ENCODE data around the gene MAP3K8.
"Not testable (repeated sequence)": the region's sequence is repeated elsewhere in the genome, so short reads cannot be mapped to it uniquely, and the experiment has no call there.

Gene MAP3K8

GRCh38 chr10:30422981-30423654 is 10.9 kb upstream of the MAP3K8 start:
- peak in 7 of 56 donors; percentile 5 to 13 (median 8) for DNase-seq

GRCh38 chr10:30423655-30424275 is 10.2 kb upstream of the MAP3K8 start:
- not testable (repeated sequence) for DNase-seq

DNA sequence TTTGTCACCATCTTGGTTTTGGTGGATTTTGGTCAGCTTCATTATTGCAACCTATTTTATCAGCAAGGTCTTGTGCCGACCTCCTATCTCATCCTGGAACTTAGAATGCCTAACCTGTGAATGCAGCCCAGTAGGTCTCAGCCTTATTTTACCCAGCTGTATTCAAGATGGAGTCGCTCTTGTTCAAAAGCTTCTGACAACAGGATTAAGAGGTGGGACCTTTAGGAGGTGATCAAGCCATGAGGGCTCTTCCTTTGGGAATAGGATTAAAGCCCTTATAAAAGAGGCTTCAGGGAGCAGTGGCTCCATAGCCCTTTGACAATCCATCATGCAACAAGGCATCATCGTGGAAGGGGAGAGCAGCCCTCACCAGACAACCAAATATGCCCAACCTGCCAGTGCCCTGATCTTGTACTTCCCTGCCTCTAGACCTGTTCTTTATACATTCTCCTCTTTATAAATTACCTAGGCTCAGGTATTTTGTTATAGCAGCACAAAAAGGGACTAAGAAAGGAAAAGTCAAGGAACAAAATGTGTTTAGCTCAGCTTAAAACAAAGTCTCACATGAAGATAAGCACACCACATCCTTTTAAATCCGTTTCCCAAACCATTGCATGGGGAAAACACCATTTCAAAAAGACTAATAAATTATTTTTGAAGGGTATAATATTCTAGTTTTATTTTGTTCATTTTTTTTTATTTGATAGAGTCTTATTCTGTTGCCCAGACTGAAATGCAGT is 8.5 kb upstream of the MAP3K8 start:
- DNase-seq, result no peak

GRCh38 chr10:30430544-30431298 is 3.3 kb upstream of the MAP3K8 start:
- DNase-seq, result no peak

- no peak for DNase-seq
Observed at GRCh38 chr10:30431435-30431911, 2.5 kb upstream of the MAP3K8 start.

DNA sequence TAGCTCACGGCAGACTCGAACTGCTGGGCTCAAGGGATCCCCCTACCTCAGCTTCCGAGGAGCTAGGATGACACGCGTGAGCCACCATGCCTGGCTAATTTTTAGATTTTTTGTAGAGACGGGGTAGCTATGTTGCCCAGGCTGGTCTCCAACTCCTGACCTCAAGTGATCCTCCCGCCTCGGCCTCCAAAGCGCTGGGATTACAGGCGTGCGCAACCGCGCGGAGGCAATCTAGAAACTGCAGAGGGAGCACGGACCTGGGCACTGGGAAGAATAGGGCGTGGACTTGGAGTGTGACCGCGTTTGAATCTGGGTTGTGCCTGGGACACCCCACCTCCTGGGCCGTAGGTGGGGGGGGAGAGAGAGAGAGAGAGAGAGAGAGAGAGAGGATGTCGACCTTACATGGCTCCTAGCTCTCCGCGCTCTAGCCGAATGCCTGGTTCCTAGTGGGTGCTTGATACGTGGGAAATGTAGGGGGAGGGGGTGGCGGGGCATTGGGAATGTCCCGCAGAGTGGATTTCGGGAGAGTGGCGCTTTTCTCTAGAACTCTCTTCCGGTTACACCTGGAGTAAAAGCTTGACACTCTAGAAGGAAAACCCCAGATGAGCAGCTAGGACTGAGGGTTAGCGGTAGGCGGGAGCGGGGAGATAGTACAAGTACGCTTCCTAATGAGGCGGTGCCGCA is 1.2 kb upstream of the MAP3K8 start:
- no peak for DNase-seq

DNA sequence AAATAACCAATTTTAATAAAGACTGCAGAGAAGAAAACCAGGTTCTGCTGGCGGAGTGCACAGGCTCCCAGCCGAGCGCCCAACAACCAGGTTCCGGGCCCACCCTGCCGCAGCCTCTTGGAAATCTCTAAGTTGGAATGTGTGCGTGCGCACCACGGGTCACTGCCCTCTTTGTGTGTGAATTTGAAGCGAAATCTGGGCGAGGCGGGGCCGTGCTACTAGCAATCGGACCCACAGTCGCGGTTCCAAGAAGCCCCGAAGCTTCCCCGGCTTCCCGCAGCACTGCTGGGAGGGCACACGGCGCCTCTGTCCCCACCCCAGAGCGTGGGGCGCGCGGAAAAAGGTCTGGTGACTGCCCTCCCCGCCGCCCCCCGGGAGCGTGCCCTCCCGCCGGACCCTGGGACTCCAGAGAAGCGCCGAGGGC is 666 bp upstream of the MAP3K8 start:
- DNase-seq, result peak in 7 of 56 donors; percentile 36 to 58 (median 46)

- DNase-seq, result peak in 37 of 56 donors; percentile 12 to 65 (median 34)
Observed at GRCh38 chr10:30434273-30435072, 489 bp downstream of the MAP3K8 start.

- DNase-seq, result peak in 2 of 56 donors; percentile 5 to 14
Observed at GRCh38 chr10:30435073-30435422, 1.1 kb downstream of the MAP3K8 start.

DNA sequence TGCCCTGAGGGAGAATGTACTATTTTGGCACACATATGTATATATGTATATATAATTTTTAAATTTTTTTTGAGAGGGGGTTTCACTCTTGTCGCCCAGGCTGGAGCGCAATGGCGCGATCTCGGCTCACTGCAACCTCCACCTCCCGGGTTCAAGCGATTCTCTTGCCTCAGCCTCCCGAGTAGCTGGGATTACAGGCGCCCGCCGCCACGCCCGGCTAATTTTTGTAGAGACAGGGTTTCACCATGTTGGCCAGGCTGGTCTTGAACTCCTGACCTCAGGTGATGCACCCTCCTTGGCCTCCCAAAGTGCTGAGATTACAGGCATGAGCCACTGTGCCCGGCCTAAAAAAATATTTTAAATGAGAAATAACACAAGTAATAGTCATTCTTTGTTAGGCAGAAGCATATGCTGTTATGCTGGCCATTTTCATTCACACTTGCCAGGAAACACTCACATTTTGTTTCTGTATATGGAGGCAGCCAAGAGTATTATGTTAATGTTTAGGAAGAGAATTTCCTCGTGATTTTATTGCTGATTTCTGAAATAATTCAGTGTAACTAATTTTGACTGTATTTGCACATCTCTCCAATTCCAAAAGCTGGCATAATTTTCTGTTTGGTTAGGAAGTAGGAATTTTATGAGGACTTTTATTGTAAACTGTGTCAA is 1.6 kb downstream of the MAP3K8 start:
- DNase-seq, result not testable (repeated sequence)

GRCh38 chr10:30436191-30436611 is 2.2 kb downstream of the MAP3K8 start:
- DNase-seq, result peak in 17 of 56 donors; percentile 7 to 63 (median 14)

GRCh38 chr10:30436671-30437030 is 2.7 kb downstream of the MAP3K8 start:
- no peak for DNase-seq

DNA sequence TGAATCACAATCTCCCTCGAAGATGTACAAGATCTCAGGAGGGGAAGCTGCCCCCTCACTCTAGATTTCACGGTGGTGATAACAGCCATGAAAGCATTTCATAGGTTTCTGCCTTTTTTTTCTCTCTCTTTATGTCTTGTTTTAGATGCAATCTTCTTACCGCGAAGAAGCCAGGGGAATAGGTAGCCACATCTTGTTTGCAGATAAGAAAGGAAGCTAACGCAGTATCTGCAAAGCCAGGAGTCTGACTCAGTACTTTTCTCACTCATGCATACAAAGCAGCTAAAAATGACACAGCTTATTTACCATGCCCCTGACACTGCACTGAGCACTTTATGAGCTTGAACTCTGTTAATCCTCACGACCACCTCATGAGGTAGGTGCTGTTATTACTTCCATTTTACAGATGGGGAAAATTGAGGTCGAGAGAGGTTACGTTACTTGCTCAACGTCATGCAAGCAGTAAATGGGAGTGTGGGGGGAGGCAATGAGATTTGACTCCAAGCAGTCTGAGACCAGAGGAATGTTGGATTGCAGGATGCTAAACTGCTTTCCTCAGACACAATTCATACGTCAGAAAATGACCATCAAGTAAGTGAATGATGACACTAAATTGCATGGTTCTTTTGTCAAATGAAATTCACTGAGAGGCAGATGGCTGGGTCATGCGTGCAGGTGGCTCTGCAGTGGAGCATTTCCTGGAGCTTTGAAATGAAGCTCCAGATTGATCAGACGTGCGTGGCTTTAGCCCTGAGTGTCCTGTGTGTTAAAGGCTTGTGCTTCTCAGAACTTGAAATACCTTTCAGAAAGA is 3.3 kb downstream of the MAP3K8 start:
- no peak for DNase-seq

DNA sequence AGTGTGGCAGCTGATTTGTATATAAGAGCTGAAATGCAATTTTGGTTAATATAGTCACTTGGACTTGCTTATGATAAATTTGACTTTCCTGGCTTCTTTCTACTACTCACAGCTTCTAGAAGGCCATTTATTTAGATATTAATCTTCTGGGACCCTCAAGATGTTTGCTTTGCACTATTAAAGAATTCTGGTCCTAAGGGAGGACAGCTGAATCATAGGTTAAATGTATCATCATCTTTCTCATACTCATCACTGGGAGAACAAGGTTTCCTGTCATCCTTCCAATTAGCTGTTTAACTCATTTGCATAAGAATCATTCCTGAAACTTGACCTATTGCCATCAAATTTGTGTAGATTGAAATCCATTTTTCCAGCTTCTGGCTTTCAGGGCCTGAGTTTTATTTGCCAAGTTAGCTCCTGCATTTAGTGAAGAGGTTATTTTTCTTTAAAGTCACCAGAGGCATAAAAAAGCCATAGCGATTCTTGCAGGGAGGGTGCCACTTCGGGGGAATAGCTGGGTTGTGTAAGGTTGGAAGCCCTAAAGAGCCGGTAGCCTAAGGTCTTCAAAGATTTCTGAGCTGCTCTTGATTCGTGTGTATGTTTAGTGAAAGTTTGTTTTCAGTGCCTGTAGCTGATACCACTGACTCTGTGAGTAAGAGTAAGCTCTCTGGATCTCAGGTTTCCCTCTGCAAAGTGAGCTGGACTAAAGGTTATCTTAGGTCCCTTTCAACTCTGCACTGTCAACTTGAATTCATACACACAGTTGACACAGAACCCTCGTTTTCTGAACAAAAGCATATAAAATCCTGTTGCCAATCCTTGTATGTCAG is 4.3 kb downstream of the MAP3K8 start:
- no peak for DNase-seq

DNA sequence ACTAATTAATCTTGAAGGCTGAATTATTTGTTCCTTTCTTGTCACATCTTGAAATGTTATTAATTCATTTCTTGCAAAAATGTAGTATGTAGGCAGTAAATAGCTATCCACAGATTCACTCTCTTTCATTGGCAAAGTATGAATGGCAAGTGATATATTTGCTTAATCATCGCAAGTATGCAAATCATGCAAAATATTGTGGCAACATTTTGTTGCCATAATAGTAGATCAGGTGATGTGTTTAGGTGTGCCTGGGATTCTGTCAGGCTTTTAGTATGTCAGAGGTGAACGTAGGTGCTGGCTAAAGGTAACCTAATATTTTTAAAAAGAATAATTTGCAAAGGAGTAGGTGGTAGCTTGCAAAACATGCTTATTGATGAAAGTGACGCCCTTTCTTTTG is 5.9 kb downstream of the MAP3K8 start:
- no peak for DNase-seq

GRCh38 chr10:30442019-30442606 is 8.1 kb downstream of the MAP3K8 start:
- DNase-seq, result no peak

- no peak for DNase-seq
Observed at GRCh38 chr10:30443049-30443448, 9.1 kb downstream of the MAP3K8 start.
